Left ventricle myocardium superior (tissue), 1 donor: ENCODE results near the gene DIP2B. TPM values are rescaled to one million over a fixed set of nuclear protein-coding genes. Genes with fewer than 3 reads are reported as not detected.
"Not testable (repeated sequence)": the region's sequence is repeated elsewhere in the genome, so short reads cannot be mapped to it uniquely, and the experiment has no call there.

Experiments
- ATAC-seq: fragments of 200-7000 bp; cut with Tn5 transposase; one replicate; pipeline ENCODE4 v1.9.1; 2020; ENCODE audit warnings: mild to moderate bottlenecking, moderate library complexity
- DNase-seq: peaks from one replicate; pipeline ENCODE4 v3.0.0-alpha.2; 2020
- intact Hi-C: fragments of 100-400 bp; cut with micrococcal nuclease; formaldehyde crosslinking; loops from one replicate; pipeline ENCODE4 v1.11.0; 2022
- total RNA-seq: library from RNA; stranded (reverse); fragmentation: NEBNext Ultra II Directional; extraction: Animal tissue kit (Norgen Biotek cat#: 25700); gene quantifications from one replicate; pipeline ENCODE4 v1.2.1, GENCODE V29; 2021
- donor health status: DM: no; HTN: yes; CAD: no; lungs with severe emphysema.

DIP2B gene
- total RNA-seq, 1 donor from 2014 or later = 11.4 TPM

DNA sequence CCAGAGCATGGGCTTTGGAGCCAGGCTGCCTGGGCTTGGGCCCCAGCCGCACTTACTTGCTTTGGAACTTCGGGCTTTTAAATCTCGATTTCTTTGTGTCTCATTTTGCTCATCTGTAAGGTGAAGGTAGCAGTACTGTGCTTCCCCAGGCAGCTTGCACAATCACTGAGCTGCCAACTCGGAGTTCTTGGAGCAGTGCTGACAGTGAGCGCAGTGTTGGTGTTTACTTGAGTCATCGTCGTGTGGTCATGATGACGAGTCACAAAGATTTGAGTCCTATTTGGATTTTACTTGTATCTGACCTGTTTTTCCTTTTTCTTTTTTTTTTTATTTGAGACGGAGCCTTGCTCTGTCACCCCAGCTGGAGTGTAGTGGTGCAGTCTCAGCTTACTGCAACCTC lies 227.8 kb downstream of the DIP2B start:
- DNase-seq (no peak), ATAC-seq (no peak)
- intact Hi-C loops = no loop called here

GRCh38 chr12:50733706-50734105 lies 228.9 kb downstream of the DIP2B start:
- intact Hi-C loops = no loop called here
- DNase-seq = no peak

DNA sequence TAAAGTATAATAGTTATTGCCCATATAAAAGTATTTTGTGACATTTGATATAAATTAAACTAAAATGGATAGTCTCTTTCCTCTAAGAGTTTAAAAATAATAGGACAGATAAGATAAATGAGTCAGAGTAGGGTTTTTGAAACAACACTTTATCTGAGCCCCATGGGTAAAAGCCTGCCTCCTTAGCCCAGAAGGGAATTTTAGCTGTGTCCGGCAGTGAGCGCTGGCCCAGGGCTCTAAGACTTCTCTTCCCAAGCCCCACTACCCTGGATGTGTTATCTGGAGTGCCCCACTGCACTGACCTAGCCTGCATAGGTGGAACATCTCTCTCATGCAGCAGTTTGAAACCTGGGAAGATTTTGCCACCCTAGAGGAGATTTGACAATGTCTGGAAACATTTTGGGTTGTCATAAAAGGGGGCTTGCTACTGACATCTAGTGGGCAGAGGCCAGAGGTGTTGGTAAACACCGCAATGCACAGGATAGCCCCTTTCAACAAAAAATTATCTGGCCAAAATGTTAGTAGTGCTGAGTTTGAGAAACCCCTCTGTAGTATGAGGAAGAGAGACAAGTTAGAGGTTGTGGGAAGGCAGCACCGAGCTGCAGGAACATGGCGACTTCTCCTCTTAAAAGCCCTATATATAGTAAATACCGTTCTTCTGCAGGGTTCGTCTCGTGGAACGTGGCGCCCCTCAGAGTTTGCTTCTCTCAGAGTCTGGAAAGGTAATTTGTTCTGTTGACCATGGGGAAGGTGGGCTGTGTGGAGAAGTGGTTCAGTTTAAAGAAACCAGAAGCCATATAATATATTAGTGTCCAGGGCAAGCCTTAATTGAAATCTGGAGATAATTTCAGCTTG lies 229.9 kb downstream of the DIP2B start:
- ATAC-seq (peak; percentile 72), DNase-seq (no peak)
- intact Hi-C loops = no loop called here

More at GRCh38 chr12:50733706-50734105, 228.9 kb downstream of the DIP2B start:
- ATAC-seq = no peak

DNA sequence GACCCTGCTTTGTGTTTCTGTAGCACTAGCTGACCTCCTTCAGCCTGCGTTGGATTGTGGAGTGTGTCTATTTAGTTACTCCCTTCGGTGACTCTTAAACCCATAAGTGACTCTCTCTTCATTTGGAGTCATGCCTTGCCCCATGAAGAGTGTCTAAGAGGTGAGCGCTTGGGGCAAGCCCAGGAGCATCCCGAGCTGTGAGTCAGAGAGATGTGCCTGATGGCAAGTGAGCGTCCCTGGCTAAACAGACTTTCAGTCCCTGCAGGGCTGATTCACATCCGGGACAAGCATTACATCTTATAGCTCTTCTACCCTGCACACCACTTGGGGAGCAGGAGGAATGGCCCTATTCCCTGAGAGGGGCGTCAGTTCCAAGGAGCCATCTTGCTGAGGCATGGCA lies 234.8 kb downstream of the DIP2B start:
- DNase-seq = no peak
- intact Hi-C loops = no loop called here
- ATAC-seq = no peak

- ATAC-seq (no peak), DNase-seq (no peak)
- intact Hi-C loops = no loop called here
These were observed 235.5 kb downstream of the DIP2B start for GRCh38 chr12:50740307-50740706.

DNA sequence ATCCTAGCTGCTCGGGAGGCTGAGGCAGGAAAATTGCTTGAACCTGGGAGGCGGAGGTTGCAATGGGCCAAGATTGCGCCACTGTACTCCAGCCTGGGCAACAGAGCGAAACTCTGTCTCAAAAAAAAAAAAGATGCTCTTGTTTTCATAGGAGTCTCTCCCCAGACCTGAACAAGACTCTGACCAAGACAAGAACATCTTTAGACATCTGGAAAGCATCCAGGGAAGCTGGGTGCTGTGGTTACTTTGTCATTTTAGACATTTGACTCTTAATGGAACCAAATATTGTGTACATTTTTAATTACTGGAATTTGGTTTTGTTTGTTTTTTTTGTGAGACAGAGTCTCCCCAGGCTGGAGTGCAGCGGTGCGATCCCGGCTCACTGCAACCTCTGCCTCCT lies 238.0 kb downstream of the DIP2B start:
- no peak for DNase-seq
- intact Hi-C loops = no loop called here

DNA sequence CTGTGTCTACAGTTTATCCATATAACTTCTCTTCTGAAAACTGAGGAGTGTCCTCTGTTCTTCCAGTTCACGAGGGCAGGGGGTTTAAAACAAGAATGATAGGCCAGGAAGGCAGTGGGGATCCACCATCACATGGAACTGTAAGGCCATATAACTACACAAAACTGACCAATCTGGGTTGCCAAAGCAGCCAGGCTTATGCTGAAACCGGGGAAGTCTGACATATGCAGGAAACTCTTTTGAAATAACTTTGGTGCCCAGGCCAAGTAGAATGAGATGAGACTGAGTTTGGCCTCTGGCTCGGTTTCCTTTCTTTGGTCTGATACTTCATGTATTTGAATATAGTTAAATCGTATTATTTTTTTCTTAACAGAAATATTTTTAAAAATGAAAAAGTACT lies 241.1 kb downstream of the DIP2B start:
- DNase-seq (no peak), ATAC-seq (no peak)
- intact Hi-C loops = no loop called here

More for the DNA sequence above, 238.0 kb downstream of the DIP2B start:
- ATAC-seq = no peak

GRCh38 chr12:50746431-50746830 lies 241.6 kb downstream of the DIP2B start:
- no peak for DNase-seq
- ATAC-seq = no peak
- intact Hi-C loops = no loop called here

DNA sequence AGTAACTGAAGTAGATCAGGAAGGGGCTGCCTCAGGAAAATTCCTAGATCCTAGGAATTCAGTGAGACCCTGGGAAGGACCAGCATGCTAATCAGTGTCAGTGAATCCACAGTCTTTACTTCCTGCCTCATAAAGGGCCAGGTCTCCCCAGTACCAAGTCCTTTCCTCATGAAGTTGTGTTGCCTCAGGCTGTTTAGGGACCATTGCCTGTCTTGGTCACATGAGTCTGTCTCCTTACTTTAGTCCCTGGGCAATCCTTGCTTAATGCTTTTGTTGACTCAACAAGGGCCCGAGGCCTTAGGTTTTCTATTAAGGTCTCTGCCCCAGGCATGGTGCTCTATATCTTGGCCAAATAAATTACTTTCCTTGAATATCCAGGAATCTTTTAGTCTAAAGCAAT lies 243.0 kb downstream of the DIP2B start:
- DNase-seq = no peak
- intact Hi-C loops = no loop called here
- ATAC-seq = no peak

- no peak for ATAC-seq
- intact Hi-C loops = no loop called here
- no peak for DNase-seq
These were observed 244.7 kb downstream of the DIP2B start for GRCh38 chr12:50749459-50749882.

DNA sequence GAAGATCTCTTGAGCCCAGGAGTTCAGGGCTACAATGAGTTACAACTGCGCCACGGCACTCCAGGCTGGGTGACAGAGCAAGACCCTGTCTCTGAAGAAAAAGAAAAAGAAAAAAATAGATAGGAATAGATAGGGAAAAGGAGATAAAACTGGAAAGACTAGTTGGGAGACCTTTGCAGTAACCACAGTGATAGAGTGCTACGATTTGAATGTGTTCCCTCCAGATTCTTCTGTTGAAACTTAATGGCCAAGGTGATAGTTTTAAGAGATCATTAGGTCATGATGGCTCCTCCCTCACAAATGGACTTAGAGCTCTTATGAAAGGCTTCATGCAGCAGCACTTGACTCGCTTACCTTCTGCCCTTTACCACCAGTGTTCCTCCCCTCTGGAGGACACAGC lies 245.6 kb downstream of the DIP2B start:
- DNase-seq = no peak
- no peak for ATAC-seq
- intact Hi-C loops = no loop called here

DNA sequence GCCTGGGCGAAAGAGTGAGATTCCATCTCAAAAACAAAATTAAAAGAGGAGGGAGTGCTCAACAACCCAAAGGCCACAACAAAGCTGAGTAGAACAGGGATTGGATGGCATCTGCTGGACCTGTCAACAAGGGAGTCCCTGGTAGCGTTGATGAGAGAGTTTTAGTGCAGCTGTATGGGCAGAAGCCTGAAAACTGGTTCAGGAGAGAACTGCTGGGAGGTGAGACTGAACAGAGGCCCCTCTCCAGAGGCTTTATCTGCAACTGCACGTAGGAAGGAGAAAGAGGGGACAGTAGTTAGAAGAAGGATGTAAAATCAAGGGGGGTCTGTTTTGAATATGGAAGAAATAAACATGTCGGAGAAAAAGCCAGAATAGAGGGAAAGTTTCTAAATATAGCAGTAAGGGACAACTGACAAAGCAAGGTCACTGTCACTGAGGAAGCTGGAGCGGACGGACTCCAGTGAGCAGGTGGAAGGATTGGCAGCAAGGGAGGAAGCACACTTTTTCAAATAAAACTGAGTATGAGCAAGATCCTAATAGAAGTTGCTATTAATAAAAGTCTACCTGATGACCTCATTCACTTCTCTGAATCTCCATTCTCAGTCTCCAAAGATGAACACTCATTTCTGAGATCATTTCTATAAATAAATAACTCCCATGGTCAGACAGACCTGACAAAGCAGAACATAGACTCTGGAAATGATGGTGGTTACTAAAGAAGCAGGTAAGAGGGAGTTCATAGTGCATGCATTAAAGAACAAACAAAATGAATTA lies 247.3 kb downstream of the DIP2B start:
- intact Hi-C loops = no loop called here
- ATAC-seq = peak; percentile 80
- DNase-seq = no peak

GRCh38 chr12:50753232-50753769 lies 248.5 kb downstream of the DIP2B start:
- ATAC-seq (peak; percentile 14), DNase-seq (no peak)
- intact Hi-C loops = no loop called here

DNA sequence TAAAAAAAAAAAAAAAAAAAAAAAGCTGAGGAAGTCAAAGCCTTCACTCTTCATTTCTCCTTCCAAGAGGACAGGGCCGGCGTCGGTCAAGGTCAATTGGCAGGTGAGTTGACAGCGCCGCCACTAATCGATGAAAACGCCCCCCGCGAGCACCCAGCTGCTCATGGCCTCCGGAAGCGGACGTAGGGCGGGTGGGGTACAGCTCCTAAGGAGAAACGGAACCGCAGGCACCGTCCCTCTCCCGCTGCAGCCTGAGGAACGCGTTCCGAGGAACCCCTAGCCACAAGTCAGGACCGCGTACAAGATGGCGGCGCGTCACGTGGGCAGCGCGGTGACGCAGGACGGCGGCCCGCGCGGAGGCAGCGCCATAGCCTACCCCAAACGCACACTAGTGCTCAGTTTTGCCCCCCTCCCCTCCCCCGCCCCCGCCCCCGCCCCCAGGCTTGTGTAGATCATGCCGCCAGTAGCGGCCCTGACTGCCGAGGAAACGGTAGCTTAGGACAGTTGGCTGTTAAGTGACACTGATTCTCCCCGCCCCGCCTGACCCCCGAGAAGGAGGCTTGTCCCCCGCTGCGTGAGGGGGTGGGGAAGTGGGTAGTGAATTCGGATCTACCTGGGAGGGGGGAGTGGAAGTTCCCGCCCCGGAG lies 259.0 kb downstream of the DIP2B start, which contains the start of gene ATF1:
ATF1 (plus strand) TSS at position 463 of the 647 bp plus-strand sequence. CDS start 16,045 bp downstream, outside the sequence.
- ATAC-seq (peak; percentile 92), DNase-seq (peak; percentile 96)
- intact Hi-C loops = no loop called here

DNA sequence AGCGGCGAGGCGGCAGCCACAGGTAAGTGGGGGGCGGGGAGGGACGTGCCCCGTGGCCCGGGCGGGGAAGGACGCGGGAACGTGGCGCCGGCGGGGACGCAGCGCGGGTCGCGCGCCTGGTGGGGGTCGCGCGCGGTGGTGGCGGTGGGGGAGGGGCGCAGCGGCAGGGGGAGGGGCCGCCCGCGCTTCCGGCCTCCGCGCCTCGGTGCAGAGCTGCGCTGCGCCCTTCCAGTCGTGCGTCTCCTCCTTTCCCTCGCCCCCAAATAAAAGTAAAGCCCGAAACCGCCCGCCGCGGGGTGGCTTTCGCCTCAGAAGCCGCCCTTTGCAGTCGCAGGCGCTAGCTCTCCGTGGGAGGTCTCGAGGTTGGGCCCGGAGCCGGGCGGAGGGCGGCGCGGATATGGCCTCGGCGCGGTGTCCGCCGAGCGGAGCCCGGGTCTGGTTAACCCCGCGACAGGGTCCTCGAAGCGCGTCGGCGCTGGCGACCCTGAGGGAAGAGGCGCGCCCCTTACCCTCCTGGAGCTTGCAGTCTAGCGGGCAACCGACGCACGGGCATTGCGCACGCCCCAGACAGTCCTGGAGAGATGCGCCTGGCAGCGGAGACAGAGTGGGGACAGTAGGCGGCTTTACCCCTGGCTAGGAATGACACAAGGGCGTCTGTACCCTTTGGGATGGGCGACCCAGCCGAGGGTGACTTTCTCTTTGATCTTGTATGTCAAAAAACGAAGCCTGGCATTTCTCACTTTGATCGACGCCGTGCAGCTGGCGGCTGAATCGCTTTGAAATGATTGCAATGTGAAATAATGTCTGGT lies 259.7 kb downstream of the DIP2B start:
- DNase-seq (peak; percentile 75), ATAC-seq (peak; percentile 78)
- intact Hi-C loops = no loop called here

DNA sequence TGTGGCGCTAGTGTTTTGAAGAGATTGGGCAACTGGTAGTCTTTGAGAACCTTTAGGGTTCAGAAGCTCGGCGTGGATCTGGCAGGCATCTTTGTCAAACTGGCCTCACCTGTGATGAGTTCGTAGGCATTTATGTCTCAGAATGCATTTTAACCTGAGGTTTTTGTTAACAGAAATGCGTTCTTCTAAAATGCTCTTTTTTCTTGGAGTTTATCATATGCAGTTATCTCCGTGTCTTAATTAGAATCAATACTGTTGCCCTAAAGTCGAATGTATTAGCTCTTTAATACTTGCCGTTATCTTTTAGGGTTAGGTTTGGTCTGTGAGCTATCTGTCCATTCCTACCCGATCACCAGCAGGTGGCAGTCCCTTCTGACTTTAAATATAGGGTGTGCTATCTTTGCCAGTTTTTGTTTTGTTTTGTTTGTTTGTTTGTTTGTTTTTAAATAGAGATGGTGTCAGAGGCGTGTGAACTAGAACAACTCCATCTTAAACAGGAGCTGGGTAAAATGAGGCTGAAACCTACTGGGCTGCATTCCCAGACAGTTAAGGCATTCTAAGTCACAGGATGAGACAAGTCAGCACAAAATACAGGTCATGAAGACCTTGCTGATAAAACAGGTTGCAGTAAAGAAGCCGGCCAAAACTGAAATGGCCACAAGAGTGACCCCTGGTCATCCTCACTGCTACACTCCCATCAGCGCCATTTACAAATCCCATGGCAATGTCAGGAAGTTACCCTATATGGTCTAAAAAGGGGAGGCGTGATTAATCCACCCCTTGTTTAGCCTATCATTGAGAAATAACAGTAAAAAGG lies 260.5 kb downstream of the DIP2B start:
- DNase-seq (no peak), ATAC-seq (peak; percentile 35)
- intact Hi-C loops = no loop called here

DNA sequence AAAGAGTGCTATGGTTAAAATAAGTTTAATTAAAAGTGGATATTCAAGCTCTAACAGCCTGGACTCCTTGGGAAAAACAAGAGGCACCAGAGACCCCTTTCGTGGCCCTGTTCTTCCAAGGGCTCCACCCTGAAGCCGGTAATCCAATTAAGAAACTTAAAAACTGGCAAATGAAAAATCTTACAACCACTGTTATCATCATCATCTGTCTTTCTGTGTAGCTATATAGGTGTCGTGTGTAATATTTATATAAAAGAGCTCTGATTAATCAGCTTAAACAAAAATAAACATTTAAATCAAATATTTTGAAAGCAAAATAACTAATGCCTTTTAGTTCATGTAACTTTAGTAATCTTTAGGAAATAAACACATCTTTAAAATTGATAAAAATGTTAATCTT lies 263.6 kb downstream of the DIP2B start:
- ATAC-seq (no peak), DNase-seq (no peak)
- intact Hi-C loops = no loop called here

DNA sequence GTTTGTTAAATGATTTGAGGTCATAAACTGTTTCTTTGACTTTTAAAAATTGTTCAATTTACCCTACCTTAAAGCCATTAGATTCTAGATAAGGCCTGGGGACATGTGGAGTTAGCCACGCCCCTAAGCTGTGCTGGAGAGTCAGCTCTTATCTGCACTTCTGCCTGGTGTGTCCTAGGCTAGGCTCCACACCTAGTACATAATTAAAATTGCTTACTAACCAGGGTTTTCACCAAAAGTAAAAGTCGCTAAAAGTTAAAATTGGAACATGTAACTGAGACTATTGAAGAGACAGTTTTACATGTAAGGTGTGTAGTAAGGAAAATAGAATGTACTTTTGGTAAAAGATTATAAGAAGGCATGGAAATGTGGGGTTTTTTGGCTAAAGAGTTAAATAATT lies 264.0 kb downstream of the DIP2B start:
- DNase-seq = peak; percentile 43
- ATAC-seq, intact Hi-C loops: not testable (repeated sequence)
